ENCODE data around the gene BTAF1.

The BTAF1 gene

DNA sequence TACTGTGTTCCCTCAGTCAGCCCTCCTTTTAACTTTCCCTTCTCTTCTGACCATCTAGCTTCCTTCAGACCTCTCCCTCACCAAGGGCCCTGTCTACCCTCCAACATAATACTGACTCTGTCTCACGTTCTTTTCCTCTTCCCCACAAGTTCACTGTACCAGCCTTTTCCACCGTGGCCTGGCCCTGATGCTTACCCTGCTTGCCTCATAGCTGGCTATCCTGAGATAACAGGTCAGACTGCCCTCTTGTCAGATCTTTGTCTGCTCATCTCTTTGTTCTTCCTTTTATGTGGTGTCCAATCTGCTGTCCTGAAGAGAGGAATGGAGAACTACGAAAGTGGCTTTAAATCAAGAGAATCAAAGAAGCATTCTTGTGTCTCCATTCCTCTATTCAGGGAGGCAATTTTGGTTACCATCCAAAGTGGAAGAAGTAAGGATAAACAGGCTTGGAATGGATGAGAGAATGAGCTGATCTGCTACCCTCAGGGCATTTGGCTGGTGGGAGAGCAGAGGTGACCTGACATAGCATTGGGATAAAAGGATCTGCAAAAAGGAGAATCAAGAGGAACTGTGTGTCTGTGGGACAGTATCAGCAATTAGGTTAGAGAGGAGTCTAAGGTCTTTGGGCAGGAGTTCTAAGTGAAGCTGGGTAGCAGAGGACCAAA lies 8.1 kb downstream of the BTAF1 start:
- H3K4me1 ChIP-seq (ENCODE audit: insufficient read depth, low read length), result no peaks in the 10 kb centered on the region
- H3K36me3 ChIP-seq (ENCODE audit: insufficient read depth, low read length), result peaks cover 6% of the 10 kb centered on the region; the same call in 1 of the 2 replicates

GRCh38 chr10:91932737-91933136 lies 9.2 kb downstream of the BTAF1 start:
- no peak overlapping the region for H3K9ac ChIP-seq (ENCODE audit: low read depth, low read length)
- peaks cover 6% of the 10 kb centered on the region; the same call in 1 of the 2 replicates for H3K36me3 ChIP-seq (ENCODE audit: insufficient read depth, low read length)
- no peaks in the 10 kb centered on the region for H3K9me3 ChIP-seq (ENCODE audit: control insufficient read depth, insufficient read depth, low read length)
- no peaks in the 10 kb centered on the region for H3K4me1 ChIP-seq (ENCODE audit: insufficient read depth, low read length)

More for the DNA sequence above, 8.1 kb downstream of the BTAF1 start:
- no peak overlapping the region for H3K9ac ChIP-seq (ENCODE audit: low read depth, low read length)
- no peaks in the 10 kb centered on the region for H3K9me3 ChIP-seq (ENCODE audit: control insufficient read depth, insufficient read depth, low read length)

- H3K36me3 ChIP-seq (ENCODE audit: insufficient read depth, low read length), result peaks cover 9% of the 10 kb centered on the region; the same call in 1 of the 2 replicates
- H3K9ac ChIP-seq (ENCODE audit: low read depth, low read length), result no peak overlapping the region
- H3K9me3 ChIP-seq (ENCODE audit: control insufficient read depth, insufficient read depth, low read length), result no peaks in the 10 kb centered on the region
- H3K4me1 ChIP-seq (ENCODE audit: insufficient read depth, low read length), result no peaks in the 10 kb centered on the region
These were observed 12.3 kb downstream of the BTAF1 start for GRCh38 chr10:91935886-91936285.

DNA sequence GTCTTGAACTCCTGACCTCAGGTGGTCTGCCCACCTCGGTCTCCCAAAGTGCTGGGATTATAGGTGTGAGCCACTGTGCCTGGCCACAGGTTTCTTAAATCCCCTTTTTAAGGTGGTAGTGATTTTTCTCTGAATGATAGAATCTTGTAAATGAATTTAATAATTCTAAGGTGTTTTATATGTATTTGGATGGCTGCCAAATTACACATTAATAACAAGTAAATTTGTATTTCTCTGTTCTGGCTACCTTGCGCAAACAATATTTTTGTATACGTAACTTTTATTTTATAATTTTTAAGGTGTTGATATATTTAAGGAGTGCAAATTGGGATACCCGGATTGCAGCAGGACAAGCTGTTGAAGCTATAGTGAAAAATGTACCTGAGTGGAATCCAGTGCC lies 16.1 kb downstream of the BTAF1 start:
- Histone ChIP-seq H3K4me1 (ENCODE audit: insufficient read depth, low read length) (no peaks in the 10 kb centered on the region), H3K9me3 (ENCODE audit: control insufficient read depth, insufficient read depth, low read length) (no peaks in the 10 kb centered on the region), H3K36me3 (ENCODE audit: insufficient read depth, low read length) (peaks cover 9% of the 10 kb centered on the region; the same call in 1 of the 2 replicates), H3K9ac (ENCODE audit: low read depth, low read length) (no peak overlapping the region)

DNA sequence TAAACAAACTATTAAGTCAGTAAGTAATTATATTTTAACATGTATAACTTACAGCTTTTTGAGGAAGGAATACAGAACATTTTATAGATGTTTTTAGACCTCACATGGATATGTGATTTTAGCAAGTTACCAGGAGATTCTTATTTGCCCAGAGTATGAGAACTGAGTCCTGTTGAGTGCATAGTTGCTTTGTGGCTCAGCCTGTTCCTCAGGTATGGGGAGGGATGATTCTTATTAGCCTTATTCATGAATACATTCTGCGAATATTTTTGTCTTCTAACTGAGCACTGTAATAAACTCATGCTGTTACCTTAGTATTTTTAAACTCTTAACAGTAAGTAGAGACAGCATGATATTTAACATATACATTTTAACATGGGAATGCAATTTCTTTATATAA lies 17.9 kb downstream of the BTAF1 start:
- Histone ChIP-seq H3K9me3 (ENCODE audit: control insufficient read depth, insufficient read depth, low read length) (no peaks in the 10 kb centered on the region), H3K36me3 (ENCODE audit: insufficient read depth, low read length) (peaks cover 4% of the 10 kb centered on the region; the same call in 1 of the 2 replicates), H3K4me1 (ENCODE audit: insufficient read depth, low read length) (no peaks in the 10 kb centered on the region), H3K9ac (ENCODE audit: low read depth, low read length) (no peak overlapping the region)

- Histone ChIP-seq H3K9me3 (ENCODE audit: control insufficient read depth, insufficient read depth, low read length) (no peaks in the 10 kb centered on the region), H3K9ac (ENCODE audit: low read depth, low read length) (no peak overlapping the region), H3K4me1 (ENCODE audit: insufficient read depth, low read length) (no peaks in the 10 kb centered on the region), H3K36me3 (ENCODE audit: insufficient read depth, low read length) (no peaks in the 10 kb centered on the region)
These were observed 21.5 kb downstream of the BTAF1 start for GRCh38 chr10:91944880-91945630.

- Histone ChIP-seq H3K9me3 (ENCODE audit: control insufficient read depth, insufficient read depth, low read length) (no peaks in the 10 kb centered on the region), H3K4me1 (ENCODE audit: insufficient read depth, low read length) (peaks cover 11% of the 10 kb centered on the region), H3K9ac (ENCODE audit: low read depth, low read length) (no peak overlapping the region), H3K36me3 (ENCODE audit: insufficient read depth, low read length) (peaks cover 13% of the 10 kb centered on the region)
These were observed 30.1 kb downstream of the BTAF1 start for GRCh38 chr10:91953600-91954160.

GRCh38 chr10:91955114-91955513 lies 31.5 kb downstream of the BTAF1 start:
- H3K36me3 ChIP-seq (ENCODE audit: insufficient read depth, low read length), result peaks cover 21% of the 10 kb centered on the region
- no peak overlapping the region for H3K9ac ChIP-seq (ENCODE audit: low read depth, low read length)
- H3K4me1 ChIP-seq (ENCODE audit: insufficient read depth, low read length), result peaks cover 11% of the 10 kb centered on the region
- H3K9me3 ChIP-seq (ENCODE audit: control insufficient read depth, insufficient read depth, low read length), result no peaks in the 10 kb centered on the region

DNA sequence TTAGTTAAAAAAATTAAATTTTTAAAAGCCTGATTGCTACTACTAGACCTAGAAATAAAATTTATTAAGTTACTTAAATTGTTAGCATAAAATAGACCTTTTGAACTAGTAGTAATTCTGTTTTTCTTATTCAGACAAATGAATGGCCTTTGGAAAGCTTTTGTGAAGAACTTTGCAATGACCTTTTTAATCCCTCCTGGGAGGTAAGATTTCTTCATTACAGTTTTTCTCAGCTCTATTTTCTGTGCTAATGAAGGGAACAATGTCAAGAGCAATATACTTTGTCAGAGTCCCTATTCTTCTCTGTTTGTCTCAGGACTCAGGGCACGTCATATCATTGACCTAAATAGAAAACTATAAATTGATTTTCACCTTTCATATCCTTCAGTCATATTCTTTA lies 33.5 kb downstream of the BTAF1 start:
- no peak overlapping the region for H3K9ac ChIP-seq (ENCODE audit: low read depth, low read length)
- peaks cover 23% of the 10 kb centered on the region for H3K36me3 ChIP-seq (ENCODE audit: insufficient read depth, low read length)

DNA sequence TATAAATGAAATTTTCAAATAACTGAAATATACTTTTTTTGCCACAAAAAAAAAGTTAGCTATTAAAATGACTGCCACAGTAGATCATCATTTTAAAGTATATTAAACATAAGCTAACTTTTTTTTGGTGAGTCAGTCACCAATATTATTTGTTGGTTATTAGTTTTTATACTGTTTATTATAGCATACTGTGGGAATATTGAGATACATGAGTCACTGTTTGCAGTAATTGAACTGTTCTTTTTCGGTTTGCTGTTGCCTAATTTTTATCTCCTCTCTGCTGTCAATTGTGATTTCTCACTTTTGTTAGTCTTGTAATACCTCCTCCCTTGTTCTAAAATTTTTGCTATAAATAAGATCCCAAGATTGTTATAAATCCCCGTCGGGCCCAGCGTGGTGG lies 45.7 kb downstream of the BTAF1 start:
- Histone ChIP-seq H3K4me1 (ENCODE audit: insufficient read depth, low read length) (peaks cover 5% of the 10 kb centered on the region; the same call in 1 of the 2 replicates), H3K9ac (ENCODE audit: low read depth, low read length) (no peak overlapping the region), H3K9me3 (ENCODE audit: control insufficient read depth, insufficient read depth, low read length) (no peaks in the 10 kb centered on the region), H3K36me3 (ENCODE audit: insufficient read depth, low read length) (no peaks in the 10 kb centered on the region)

More for the DNA sequence above, 33.5 kb downstream of the BTAF1 start:
- H3K4me1 ChIP-seq (ENCODE audit: insufficient read depth, low read length), result peaks cover 11% of the 10 kb centered on the region
- H3K9me3 ChIP-seq (ENCODE audit: control insufficient read depth, insufficient read depth, low read length), result no peaks in the 10 kb centered on the region

DNA sequence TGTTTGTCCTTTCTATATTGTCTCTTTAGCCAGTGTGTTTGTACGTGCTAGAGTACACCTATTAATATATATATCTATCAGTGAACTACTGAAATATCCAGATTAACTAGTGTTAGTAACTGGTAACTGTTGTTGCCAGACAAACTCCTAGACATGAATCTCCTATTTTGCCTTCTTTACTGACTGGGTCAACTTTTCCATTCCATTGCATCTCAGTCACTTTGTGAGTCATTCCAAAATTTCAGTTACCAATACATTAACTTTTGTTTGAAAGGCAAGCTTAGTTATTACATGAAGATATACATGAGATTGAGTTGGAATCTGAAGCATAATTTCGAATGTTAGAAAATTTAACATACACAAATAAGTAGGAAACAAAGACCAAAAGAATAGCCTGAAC lies 51.4 kb downstream of the BTAF1 start:
- no peak overlapping the region for H3K9ac ChIP-seq (ENCODE audit: low read depth, low read length)
- peaks cover 3% of the 10 kb centered on the region; the same call in 1 of the 2 replicates for H3K36me3 ChIP-seq (ENCODE audit: insufficient read depth, low read length)

DNA sequence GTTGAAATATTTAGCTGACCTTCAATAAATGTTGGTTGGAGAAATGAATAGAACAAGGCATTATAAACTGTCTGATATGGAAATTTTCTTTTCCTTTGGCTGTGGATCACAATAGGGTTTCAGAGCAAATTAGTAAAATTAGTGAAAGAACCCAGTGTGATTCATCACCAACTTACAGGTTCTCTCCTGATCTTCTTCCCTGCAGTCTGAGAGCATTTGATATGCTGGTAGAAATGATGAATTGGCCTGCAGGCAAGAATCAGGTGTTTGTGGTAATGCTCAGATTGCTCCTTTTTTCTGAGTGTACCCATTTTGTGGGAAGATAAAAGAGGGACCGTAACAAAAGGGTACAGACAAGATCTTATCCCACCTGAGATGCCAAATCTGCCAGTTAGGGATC lies 51.9 kb downstream of the BTAF1 start:
- no peaks in the 10 kb centered on the region for H3K4me1 ChIP-seq (ENCODE audit: insufficient read depth, low read length)
- no peaks in the 10 kb centered on the region for H3K9me3 ChIP-seq (ENCODE audit: control insufficient read depth, insufficient read depth, low read length)
- H3K36me3 ChIP-seq (ENCODE audit: insufficient read depth, low read length), result peaks cover 3% of the 10 kb centered on the region; the same call in 1 of the 2 replicates
- H3K9ac ChIP-seq (ENCODE audit: low read depth, low read length), result no peak overlapping the region

More for the DNA sequence above, 51.4 kb downstream of the BTAF1 start:
- peaks cover 4% of the 10 kb centered on the region; the same call in 1 of the 2 replicates for H3K4me1 ChIP-seq (ENCODE audit: insufficient read depth, low read length)
- H3K9me3 ChIP-seq (ENCODE audit: control insufficient read depth, insufficient read depth, low read length), result no peaks in the 10 kb centered on the region

DNA sequence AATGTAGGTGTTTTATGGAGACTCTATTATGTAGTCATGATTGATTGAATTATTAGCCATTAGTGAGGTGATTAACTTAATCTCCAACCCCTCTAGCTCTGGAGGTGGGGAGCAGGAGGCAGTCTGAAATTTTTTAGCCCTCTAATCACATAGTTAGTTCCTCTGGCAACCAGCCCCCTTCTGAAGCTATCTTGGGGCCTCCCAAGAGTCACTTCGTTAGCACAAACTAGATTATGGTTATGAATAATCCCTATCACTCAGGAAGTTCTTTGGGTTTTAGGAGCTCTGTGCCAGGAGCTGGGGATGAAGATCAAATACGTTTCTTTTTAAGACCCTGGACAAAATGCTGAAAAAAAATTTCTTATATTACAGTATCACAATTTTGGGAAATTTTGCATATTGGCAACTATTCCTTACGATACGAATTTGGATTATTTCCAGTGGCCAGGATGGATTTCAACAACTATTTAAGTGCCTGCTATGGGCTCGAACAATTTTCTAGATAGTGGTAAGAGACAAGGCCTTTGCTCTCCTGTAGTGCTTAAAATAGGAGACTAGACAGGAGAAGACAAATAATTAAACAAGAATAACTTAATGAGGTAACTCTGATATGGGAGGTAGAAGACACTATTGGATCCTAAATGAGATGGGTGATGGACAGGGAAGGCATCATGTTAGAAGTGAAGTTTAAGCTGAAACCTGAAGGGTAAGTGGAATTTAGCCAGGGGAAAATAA lies 52.9 kb downstream of the BTAF1 start:
- no peaks in the 10 kb centered on the region for H3K9me3 ChIP-seq (ENCODE audit: control insufficient read depth, insufficient read depth, low read length)
- no peaks in the 10 kb centered on the region for H3K4me1 ChIP-seq (ENCODE audit: insufficient read depth, low read length)
- no peak overlapping the region for H3K9ac ChIP-seq (ENCODE audit: low read depth, low read length)
- peaks cover 3% of the 10 kb centered on the region; the same call in 1 of the 2 replicates for H3K36me3 ChIP-seq (ENCODE audit: insufficient read depth, low read length)

GRCh38 chr10:91977491-91977890 lies 53.9 kb downstream of the BTAF1 start:
- Histone ChIP-seq H3K36me3 (ENCODE audit: insufficient read depth, low read length) (peaks cover 3% of the 10 kb centered on the region; the same call in 1 of the 2 replicates), H3K4me1 (ENCODE audit: insufficient read depth, low read length) (no peaks in the 10 kb centered on the region), H3K9me3 (ENCODE audit: control insufficient read depth, insufficient read depth, low read length) (no peaks in the 10 kb centered on the region), H3K9ac (ENCODE audit: low read depth, low read length) (no peak overlapping the region)
